ENCODE results near the gene PMEL.

PMEL gene

DNA sequence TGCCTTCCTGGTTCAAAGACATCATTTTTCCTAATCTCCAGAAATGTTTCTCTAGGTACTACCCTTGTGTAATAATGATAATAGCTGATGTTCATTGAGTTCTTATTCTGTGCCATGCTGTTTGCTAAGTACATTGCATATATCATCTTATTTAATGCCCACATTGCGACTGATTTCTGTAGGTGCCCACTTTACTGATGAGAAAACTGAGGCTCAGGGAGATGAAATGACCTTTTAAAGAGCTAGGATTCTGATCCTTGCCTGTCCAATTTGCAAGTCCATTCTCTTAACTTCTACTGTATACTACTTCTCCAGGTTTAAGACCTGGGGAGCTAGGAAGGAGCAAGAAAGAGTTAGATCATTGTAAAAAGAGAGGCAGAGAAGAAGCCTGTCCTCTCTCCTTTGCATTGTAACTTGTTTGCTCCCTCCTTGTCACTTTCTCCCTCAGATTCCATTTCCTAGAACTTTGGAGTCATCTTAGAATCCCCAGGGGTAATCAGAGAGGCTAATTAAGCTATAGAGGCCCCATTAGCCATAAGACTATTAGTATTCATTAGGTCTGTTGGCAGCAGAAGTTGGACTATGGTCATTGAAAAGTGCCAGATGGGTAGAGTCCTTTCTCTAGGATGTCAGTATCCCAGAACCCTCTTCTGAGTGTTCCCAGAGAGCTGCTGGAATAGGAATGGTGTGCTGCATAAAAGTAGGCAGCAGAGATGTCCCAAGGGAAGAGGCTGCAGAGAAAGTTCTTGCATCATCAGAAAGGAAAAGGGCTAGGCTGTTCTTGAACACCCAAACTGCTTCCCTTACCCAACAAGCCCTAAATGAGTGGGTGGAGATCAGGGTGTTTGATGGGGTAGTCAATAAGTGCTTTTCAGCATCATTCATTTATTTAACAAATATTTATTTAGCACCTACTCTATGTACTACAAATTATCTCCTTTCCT is 31.8 kb downstream of the PMEL start:
- Histone ChIP-seq H3K9me3 (ENCODE audit: control insufficient read depth, low read length) (no peaks in the 10 kb centered on the region), H3K36me3 (ENCODE audit: control insufficient read depth, insufficient read depth, low read length) (no peaks in the 10 kb centered on the region), H3K4me2 (ENCODE audit: low read length) (no peak overlapping the region), H3K79me2 (peaks cover 7% of the 10 kb centered on the region), H3K4me3 (ENCODE audit: low read depth, low read length) (no peak overlapping the region), H3K9ac (no peak overlapping the region), H3K27me3 (ENCODE audit: control insufficient read depth, insufficient read depth, low read length) (no peaks in the 10 kb centered on the region), H3K27ac (no peak overlapping the region), H2AFZ (no peak overlapping the region), H3K4me1 (peaks cover 7% of the 10 kb centered on the region)
- TF ChIP-seq, protein P1, sequence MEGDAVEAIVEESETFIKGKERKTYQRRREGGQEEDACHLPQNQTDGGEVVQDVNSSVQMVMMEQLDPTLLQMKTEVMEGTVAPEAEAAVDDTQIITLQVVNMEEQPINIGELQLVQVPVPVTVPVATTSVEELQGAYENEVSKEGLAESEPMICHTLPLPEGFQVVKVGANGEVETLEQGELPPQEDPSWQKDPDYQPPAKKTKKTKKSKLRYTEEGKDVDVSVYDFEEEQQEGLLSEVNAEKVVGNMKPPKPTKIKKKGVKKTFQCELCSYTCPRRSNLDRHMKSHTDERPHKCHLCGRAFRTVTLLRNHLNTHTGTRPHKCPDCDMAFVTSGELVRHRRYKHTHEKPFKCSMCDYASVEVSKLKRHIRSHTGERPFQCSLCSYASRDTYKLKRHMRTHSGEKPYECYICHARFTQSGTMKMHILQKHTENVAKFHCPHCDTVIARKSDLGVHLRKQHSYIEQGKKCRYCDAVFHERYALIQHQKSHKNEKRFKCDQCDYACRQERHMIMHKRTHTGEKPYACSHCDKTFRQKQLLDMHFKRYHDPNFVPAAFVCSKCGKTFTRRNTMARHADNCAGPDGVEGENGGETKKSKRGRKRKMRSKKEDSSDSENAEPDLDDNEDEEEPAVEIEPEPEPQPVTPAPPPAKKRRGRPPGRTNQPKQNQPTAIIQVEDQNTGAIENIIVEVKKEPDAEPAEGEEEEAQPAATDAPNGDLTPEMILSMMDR (IDR thresholded peaks at IDR 0.05), result no peak

DNA sequence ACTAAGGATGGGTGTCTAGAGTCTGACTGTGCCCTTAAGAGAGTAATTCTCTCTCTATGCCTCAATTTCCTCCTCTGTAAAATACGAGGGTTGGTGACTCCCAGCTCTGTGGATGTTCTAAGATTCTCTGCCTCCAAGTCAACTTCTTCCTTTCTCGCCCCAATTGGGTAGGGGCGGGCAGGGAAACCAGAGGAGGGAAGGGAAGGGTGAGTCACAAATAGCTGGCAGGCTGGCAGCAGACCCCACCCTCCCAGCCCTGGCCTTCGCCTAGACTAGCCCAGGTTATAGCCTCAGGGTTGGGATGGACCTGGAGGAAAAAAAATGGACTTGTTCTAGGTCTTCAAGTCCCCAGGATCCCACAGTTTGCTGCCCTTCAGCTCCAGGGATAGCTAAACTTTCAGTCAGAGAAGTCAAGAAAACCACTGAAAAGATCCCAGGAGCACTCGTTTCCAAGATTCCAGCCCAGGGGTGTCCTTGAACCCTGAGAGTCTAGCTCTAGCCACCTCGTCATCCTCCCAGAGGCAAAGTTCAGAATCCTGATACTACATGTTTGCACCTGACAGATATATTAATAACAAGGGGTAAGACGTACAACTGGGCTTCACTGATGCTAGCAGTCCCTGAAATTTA is 32.6 kb downstream of the PMEL start:
- Histone ChIP-seq H3K36me3 (ENCODE audit: control insufficient read depth, insufficient read depth, low read length) (no peaks in the 10 kb centered on the region), H3K4me3 (ENCODE audit: low read depth, low read length) (no peak overlapping the region), H3K9ac (no peak overlapping the region), H3K79me2 (peaks cover 12% of the 10 kb centered on the region), H3K4me1 (peaks cover 7% of the 10 kb centered on the region), H2AFZ (no peak overlapping the region), H3K9me3 (ENCODE audit: control insufficient read depth, low read length) (no peaks in the 10 kb centered on the region), H3K27me3 (ENCODE audit: control insufficient read depth, insufficient read depth, low read length) (no peaks in the 10 kb centered on the region), H3K27ac (no peak overlapping the region), H3K4me2 (ENCODE audit: low read length) (peak overlapping the region; percentile 96)
- TF ChIP-seq, protein P1 (IDR thresholded peaks at IDR 0.05), result no peak

DNA sequence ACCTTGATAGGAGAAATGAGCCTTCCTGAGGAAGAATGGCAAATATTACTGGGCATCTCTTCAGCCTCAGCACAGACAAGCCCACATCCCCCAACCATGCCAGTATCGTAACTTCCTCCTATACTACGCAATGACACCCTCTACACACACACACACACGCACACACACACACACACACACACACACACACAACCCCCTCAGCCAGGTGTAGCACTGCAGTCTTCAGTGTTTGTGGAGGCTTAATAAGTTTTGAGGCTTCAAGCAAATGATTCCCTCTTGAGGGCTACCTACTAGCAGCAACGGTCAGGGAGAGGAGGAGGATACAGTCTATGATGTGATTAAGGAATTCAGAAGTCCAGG is 33.3 kb downstream of the PMEL start:
- Histone ChIP-seq H3K9ac (no peak overlapping the region), H3K79me2 (peaks cover 12% of the 10 kb centered on the region), H3K4me1 (peaks cover 7% of the 10 kb centered on the region), H3K9me3 (ENCODE audit: control insufficient read depth, low read length) (no peaks in the 10 kb centered on the region), H3K36me3 (ENCODE audit: control insufficient read depth, insufficient read depth, low read length) (no peaks in the 10 kb centered on the region), H3K4me3 (ENCODE audit: low read depth, low read length) (peak overlapping the region; percentile 58), H3K4me2 (ENCODE audit: low read length) (peak overlapping the region; percentile 96), H2AFZ (peak overlapping the region; percentile 92), H3K27ac (no peak overlapping the region), H3K27me3 (ENCODE audit: control insufficient read depth, insufficient read depth, low read length) (no peaks in the 10 kb centered on the region)
- TF ChIP-seq, protein P1 (IDR thresholded peaks at IDR 0.05), result no peak

DNA sequence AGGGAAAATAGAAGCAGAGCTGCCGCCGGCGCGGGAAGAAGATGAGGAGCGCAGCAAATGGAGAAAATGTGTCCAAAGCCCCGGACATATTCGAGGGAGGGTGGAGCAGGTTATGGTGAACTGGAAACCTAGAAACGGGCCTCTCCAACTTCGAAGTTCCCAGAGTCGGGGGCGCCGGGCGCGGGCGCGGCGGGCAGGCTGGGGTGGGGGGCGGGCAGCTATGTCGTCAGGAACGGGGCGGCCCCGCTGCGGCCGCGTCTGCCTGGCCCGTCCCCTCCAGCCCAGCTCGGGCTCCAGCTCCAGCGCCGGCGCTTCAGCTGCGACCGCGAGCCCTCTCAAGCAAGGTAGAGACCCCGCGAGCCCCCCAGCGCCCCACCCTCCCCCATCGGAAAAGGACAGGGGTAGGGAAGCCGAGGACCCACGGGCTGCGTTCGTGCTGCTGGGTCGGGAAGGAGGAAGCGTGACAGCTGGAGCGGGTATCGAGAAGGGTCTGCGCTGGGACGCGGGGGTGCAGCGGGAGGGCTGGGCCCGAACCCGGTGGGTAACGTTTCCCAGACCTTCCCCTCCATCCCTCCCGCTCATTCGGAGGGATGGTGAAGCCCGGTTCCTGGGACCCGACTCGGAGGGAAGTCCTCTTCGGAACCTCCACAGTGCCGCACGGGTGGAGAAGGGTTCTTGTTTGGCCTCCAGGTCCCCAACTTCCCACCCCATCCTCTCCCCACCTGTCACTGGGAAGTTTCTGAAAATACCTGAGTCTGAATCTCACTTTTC is 33.9 kb downstream of the PMEL start:
- H3K9me3 ChIP-seq (ENCODE audit: control insufficient read depth, low read length), result no peaks in the 10 kb centered on the region
- H2AFZ ChIP-seq, result peak overlapping the region; percentile 92
- H3K4me1 ChIP-seq, result peaks cover 7% of the 10 kb centered on the region
- H3K27me3 ChIP-seq (ENCODE audit: control insufficient read depth, insufficient read depth, low read length), result no peaks in the 10 kb centered on the region
- no peaks in the 10 kb centered on the region for H3K36me3 ChIP-seq (ENCODE audit: control insufficient read depth, insufficient read depth, low read length)
- peak overlapping the region; percentile 60 for H3K27ac ChIP-seq
- TF ChIP-seq, protein P1 (IDR thresholded peaks at IDR 0.05), result no peak
- H3K4me3 ChIP-seq (ENCODE audit: low read depth, low read length), result peak overlapping the region; percentile 58
- peak overlapping the region; percentile 96 for H3K4me2 ChIP-seq (ENCODE audit: low read length)
- no peak overlapping the region for H3K9ac ChIP-seq
- peaks cover 12% of the 10 kb centered on the region for H3K79me2 ChIP-seq

Measured in parathyroid adenoma (tissue), 2 donors.